HUDEP-2 (cell line): Measurements from ENCODE around the gene BCL11A.

Source experiments
- DNase-seq, 76 experiments: peaks; one replicate each; lab custom pipeline; 2025; ENCODE audit not compliant: unreplicated experiment in 76 of 76; lab: John Stamatoyannopoulos, UW

Gene BCL11A

GRCh38 chr2:60548845-60549237 lies 4.6 kb downstream of the BCL11A start:
- DNase-seq: no peak

GRCh38 chr2:60548311-60548710 lies 5.1 kb downstream of the BCL11A start:
- DNase-seq: no peak

DNA sequence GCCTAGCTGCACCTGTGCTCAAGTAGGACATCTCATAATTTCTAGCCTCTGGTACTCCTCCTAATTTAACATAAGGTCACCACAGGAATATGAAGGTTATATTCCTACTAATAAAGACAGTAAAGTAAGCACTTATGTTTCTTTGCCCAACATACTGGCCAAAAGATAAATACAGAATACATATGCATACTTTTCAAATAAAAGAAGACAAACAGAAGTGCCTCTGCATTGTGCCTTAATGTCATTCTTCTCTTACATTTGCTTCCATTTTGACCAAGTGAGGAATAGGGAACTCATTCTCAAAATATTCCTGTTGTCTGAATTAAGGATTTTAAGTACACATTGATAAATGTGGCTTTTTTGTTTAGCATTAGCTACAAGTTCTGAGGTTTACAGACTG lies 5.6 kb downstream of the BCL11A start:
- DNase-seq: no peak

- no peak for DNase-seq
Observed at GRCh38 chr2:60546756-60547420, 6.6 kb downstream of the BCL11A start.

DNA sequence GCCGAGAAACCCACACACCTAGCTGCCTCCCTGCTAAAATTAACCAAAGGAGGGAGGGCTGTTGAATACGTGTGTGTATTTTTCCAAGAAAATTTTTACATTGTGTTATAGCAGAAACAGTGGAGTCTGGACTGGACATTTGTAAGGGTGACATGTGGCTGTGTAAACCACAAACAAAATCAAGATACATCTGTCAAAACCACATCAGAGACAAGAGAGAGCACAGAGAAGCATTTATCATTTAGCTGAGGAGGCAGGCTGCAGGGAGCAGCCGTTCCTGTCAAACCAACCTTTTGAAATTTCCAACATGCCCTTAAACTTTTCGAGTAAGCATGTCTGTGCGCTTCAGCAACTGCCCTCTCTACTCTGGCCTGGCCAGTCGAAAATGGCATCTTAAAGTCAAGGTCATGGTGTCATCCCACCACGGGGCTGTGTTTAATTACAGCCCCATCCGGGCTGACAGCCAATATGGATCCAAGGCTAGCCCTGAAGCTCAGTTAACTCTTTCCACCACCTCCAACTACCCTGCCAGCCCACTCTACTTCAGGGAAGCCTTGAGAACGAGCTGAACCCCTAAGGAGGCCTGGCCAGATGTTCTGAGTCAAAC lies 8.4 kb downstream of the BCL11A start:
- no peak for DNase-seq

- DNase-seq: no peak
Observed at GRCh38 chr2:60544062-60544461, 9.4 kb downstream of the BCL11A start.

GRCh38 chr2:60541056-60541651 lies 12.3 kb downstream of the BCL11A start:
- no peak for DNase-seq

GRCh38 chr2:60540074-60540473 lies 13.4 kb downstream of the BCL11A start:
- DNase-seq: peak in 1 of 76 experiments; percentile 5

DNA sequence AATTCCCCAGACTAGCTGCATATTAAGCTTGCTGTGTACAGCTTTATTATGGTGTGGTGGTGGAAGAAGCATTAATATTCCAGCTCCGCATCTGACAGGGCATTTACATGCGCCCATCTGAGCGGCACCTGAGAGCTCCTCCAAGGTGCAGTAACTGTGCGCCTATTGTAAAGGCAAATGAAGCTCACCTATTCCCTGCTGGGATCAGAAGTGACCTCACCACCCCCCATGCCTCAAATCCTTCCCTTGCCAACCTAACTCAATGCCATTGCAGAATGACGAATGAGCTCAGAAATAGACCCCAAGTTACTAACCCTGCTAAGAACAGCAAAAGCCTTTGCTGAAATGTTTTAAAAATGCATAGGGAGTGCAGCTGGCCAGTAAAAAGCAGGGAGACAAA lies 14.3 kb downstream of the BCL11A start:
- DNase-seq: no peak

DNA sequence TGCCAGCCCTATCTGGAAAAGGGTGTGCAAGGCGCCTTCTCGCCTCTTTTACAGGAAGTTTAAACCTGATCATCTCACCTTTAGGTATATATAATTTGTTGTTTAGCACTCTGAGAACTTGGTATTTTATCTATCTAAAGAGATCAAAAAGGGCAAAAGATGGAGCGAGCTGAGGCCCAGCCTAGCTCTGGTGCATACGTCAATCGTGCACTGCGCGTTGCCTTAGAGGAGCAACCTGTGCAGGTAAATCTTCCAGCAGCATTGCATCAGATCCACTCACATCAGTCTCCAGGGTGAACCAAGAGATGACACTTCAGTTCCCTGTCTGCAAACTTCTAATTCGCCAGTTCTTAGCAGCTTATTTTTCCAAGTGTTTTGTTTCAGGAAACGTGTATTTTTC lies 15.4 kb downstream of the BCL11A start:
- no peak for DNase-seq

DNA sequence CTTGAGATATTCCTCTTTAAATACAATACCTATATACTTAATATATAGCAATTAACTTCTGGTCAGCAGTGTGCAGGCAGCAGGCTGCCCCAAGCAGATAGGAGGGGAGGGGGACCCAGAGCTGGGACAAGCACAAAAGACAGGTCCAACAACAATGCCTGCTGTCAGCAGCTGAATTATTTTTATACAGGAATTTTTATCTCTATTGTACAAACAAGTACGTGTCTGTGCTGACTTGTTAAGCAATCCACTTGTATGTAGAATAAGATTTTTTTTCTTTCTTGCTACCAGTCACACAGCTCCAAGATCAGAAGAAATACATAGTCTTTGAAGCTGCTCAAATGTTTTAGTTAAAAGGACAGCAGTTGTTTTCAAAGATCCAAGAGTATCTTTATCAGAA lies 16.7 kb downstream of the BCL11A start:
- peak in 1 of 76 experiments; percentile 5 for DNase-seq

DNA sequence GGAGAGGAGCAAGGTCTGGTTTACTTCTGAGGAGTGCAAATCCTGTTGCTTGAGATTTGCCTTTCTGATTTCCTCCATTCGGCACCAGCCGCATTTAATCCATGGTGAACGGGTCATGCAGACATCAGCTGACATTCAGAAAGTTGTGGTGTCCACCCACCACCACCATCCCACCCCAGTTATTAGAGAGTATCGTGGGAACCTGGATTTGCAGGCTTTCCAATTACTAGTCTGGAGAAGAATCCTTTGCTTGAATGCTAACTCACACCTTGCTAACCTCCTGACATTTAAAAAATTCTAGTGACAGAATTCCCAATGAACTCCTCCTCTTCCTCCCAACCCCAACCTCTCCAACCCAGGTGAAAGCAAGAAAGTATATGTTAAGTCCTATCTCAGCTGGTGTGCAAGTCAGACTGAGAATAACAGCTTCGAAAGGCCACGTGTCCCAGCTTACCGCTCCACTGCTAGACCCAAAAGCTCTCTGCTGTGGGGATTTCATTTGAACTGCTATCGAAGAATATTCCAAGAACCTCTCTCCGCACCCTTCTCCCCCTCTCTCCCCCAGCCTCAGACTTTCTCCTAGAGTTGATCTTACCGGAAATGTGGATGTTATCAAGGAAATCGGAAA lies 17.7 kb downstream of the BCL11A start:
- DNase-seq: no peak

- DNase-seq: no peak
Observed at GRCh38 chr2:60534892-60535684, 18.4 kb downstream of the BCL11A start.

- no peak for DNase-seq
Observed at GRCh38 chr2:60534052-60534685, 19.3 kb downstream of the BCL11A start.

DNA sequence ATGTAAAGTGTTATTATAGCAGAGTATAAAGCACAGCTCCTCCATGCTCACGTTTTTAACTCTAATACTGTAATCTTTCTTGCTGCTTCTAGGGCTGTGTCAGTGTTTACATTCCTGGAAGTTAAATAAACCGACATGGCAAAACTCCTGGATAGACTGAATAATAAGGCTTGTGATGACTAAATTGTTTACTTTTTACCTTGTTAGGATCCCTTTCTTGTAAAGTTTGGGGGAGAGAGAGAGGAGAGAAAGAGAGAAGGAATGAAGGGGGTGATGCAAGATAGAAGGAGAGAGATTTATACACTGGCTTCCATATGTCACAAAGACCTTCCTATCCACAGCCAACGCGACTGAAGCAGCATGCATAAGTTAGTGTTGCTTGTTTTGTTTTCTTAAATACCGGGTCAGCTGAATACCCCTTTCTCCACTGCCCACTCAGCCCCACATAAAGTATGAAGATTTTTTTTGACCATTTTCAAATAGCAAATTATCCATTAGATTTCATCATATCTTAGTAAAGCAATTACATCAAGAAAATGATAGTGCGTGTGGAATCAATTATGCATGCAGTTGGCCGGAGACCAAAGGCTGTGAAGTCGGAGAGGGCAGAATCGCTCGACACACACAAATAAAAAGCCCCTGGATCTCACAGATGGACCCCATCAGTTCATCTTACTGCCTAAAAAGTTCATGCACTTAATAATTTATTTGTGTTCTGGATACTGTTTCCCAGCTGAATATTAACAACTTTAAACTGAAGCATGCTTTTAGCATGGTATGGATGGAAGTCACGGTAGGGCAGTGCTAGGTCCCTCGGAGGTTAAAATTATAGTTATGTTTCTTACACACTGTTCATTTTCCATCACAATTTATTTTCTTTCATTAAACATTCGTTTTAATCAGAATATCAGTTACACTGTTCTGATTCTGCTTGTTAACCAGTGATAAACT lies 20.1 kb downstream of the BCL11A start:
- DNase-seq: no peak

DNA sequence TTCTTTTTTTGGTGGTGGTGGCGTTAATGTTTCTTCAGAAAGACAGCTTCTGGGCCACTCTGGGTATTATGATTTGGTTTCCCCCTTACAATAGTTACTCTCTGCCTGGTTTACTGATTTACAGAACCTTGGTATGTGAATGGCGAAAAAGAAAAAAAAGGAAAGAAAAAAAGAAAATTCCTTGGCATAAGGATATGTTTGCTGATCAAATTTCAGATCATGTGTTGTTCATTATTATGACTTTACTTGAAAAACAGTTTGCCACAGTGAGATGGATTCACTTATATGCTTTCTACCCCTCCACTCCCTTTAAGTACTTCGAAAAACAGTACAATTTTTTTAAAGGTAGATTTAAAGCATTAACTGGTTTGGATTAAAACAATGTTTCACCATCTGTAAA lies 21.0 kb downstream of the BCL11A start:
- no peak for DNase-seq

- DNase-seq: peak in 1 of 76 experiments; percentile 1
Observed at GRCh38 chr2:60531701-60532133, 21.7 kb downstream of the BCL11A start.

GRCh38 chr2:60530660-60531281 lies 22.7 kb downstream of the BCL11A start:
- peak in 73 of 76 experiments; percentile 21 to 88 (median 69) for DNase-seq
